ENCODE data around the gene EDNRA.

Gene EDNRA

GRCh38 chr4:147547314-147548056 lies 66.6 kb downstream of the EDNRA start:
- H3K9me3 Mint-ChIP-seq = peaks cover 9% of the 10 kb centered on the region
- H3K4me3 Mint-ChIP-seq = no peak overlapping the region
- H3K27me3 Mint-ChIP-seq = peaks cover 9% of the 10 kb centered on the region
- H3K36me3 Mint-ChIP-seq = peaks cover 3% of the 10 kb centered on the region
- H3K27ac Mint-ChIP-seq = no peak overlapping the region
- H3K4me1 Mint-ChIP-seq = no peaks in the 10 kb centered on the region

- Mint-ChIP-seq H3K9me3 (peaks cover 9% of the 10 kb centered on the region), H3K4me3 (no peak overlapping the region), H3K27ac (no peak overlapping the region), H3K27me3 (peaks cover 7% of the 10 kb centered on the region), H3K36me3 (peaks cover 3% of the 10 kb centered on the region), H3K4me1 (no peaks in the 10 kb centered on the region)
These were observed 67.4 kb downstream of the EDNRA start for GRCh38 chr4:147548256-147548655.

- peaks cover 3% of the 10 kb centered on the region for H3K36me3 Mint-ChIP-seq
- no peaks in the 10 kb centered on the region for H3K4me1 Mint-ChIP-seq
- H3K9me3 Mint-ChIP-seq = peaks cover 9% of the 10 kb centered on the region
- no peak overlapping the region for H3K27ac Mint-ChIP-seq
- H3K27me3 Mint-ChIP-seq = peaks cover 10% of the 10 kb centered on the region
- no peak overlapping the region for H3K4me3 Mint-ChIP-seq
These were observed 69.8 kb downstream of the EDNRA start for GRCh38 chr4:147550626-147551246.

DNA sequence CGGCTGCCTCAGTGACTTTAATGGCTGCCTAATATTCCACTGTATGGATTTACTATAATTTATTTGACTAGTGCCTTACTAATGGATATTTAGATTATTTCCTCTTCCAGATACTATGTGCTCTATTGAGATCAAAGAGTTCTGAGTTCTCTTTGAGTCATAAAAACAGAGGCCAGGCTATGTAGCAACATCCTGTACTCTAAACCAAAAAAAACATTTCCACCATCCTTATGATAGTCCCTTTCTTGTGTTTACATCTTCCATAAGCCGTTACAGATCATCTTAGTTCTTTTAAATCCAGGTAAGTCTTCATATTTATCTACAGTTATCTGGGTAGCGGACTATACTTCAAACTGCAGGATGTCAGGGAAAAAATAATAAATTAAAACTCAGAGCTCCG lies 79.7 kb downstream of the EDNRA start:
- Mint-ChIP-seq H3K27me3 (peaks cover 1% of the 10 kb centered on the region), H3K36me3 (no peaks in the 10 kb centered on the region), H3K9me3 (no peaks in the 10 kb centered on the region), H3K4me1 (no peaks in the 10 kb centered on the region), H3K27ac (no peak overlapping the region), H3K4me3 (no peak overlapping the region)

DNA sequence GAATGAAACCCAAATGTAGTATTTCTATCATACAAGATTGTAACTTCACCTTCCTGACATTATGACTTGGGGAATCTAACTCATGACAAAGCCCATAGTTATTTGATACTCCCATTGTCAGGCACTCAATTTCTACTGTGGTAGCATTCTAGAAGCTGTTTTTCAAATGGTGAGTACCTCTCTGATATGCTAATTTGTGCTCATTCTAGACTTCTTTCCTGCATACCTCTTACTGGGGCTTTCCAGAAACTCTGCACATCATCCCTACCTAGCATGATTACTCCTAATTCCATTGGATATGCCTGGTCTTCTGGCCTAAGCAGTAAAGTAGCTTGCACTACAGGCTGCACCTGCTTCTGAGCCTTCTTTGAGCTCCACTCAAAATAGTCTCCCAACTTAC lies 85.9 kb downstream of the EDNRA start:
- Mint-ChIP-seq H3K9me3 (no peaks in the 10 kb centered on the region), H3K36me3 (no peaks in the 10 kb centered on the region), H3K4me3 (no peak overlapping the region), H3K4me1 (no peaks in the 10 kb centered on the region), H3K27me3 (peaks cover 10% of the 10 kb centered on the region), H3K27ac (no peak overlapping the region)

GRCh38 chr4:147567276-147567675 lies 86.4 kb downstream of the EDNRA start:
- Mint-ChIP-seq H3K4me1 (no peaks in the 10 kb centered on the region), H3K4me3 (no peak overlapping the region), H3K27me3 (peaks cover 10% of the 10 kb centered on the region), H3K27ac (no peak overlapping the region), H3K36me3 (no peaks in the 10 kb centered on the region), H3K9me3 (no peaks in the 10 kb centered on the region)

- Mint-ChIP-seq H3K4me3 (no peak overlapping the region), H3K36me3 (no peaks in the 10 kb centered on the region), H3K27me3 (peaks cover 10% of the 10 kb centered on the region)
These were observed 89.7 kb downstream of the EDNRA start for GRCh38 chr4:147570616-147571015.

DNA sequence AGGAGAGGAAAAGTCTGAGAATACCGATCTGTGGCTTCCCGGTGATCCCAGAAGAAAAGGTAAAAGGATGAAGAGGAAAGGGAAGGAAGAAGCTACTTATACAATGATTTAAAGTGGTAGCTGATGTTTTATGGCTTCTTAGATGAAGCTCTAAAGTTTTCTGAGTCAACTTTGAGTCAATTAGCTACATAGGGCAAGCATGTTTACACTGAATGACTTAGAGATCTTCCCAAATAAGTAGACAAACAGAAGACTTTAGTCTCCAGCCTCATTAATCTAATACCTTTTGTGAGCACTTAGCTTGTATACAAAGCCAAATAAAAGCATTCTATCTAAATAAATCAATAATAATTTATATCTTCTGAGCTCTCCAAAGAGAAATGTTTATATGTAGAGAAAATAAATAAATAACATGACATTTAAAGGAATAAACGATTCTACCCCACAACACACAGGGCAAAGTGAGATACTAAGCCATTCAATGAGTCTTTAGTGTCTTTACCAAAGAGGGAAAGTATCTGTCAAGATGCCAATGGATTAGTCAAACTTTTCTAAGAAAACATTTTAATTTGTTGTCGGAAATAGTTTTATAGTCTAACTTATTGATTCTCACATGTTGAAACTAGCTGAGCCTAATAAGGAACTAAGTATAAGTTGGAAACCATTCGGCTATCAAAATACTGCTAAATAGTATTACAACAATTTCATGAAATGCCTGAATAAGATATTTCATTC lies 90.3 kb downstream of the EDNRA start:
- no peaks in the 10 kb centered on the region for H3K36me3 Mint-ChIP-seq
- no peaks in the 10 kb centered on the region for H3K9me3 Mint-ChIP-seq
- no peak overlapping the region for H3K27ac Mint-ChIP-seq
- H3K4me3 Mint-ChIP-seq = no peak overlapping the region
- H3K27me3 Mint-ChIP-seq = peaks cover 11% of the 10 kb centered on the region
- no peaks in the 10 kb centered on the region for H3K4me1 Mint-ChIP-seq

More at GRCh38 chr4:147570616-147571015, 89.7 kb downstream of the EDNRA start:
- Mint-ChIP-seq H3K9me3 (no peaks in the 10 kb centered on the region), H3K27ac (no peak overlapping the region), H3K4me1 (no peaks in the 10 kb centered on the region)

DNA sequence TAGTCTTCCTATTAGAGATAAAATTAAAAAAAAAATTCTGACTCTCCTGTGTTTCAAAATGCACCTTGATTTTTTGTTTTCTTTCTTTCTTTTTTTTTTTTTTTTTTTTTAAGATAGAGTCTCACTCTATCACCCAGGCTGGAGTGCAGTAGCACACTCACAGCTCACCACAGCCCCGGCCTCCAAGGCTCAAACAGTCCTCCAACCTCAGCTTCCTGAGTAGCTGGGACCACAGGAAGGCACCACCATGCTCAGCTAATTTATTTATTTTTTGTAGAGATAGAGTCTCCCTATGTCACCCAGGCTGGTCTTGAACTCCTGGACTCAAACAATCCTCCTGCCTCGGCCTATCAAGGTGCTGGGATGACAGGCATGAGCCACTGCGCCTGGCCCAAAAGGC lies 95.2 kb downstream of the EDNRA start:
- Mint-ChIP-seq H3K4me3 (no peak overlapping the region), H3K9me3 (peaks cover 4% of the 10 kb centered on the region), H3K27ac (no peak overlapping the region), H3K27me3 (peaks cover 2% of the 10 kb centered on the region), H3K36me3 (no peaks in the 10 kb centered on the region), H3K4me1 (no peaks in the 10 kb centered on the region)

DNA sequence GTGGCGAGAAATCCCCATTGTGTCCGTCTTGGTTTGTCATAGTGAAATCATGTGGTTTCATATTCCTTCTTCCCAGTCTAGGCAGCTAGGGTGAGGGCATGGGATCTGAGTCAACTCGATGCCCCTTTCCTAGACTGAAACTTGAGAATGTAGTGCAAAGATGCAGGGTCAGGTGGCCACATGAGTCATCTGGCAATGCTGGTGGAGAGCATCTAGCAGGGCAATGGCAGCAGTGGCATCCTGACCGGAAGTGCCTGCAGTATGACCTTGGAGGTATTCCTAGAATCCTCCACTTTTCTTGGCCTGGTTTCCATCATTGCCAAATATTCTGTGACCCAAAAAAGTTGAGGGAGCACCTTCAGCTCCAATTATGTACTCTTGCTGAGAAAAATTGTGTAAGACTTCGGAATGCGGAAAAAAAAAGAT lies 97.2 kb downstream of the EDNRA start:
- H3K9me3 Mint-ChIP-seq = peaks cover 7% of the 10 kb centered on the region
- no peaks in the 10 kb centered on the region for H3K36me3 Mint-ChIP-seq
- H3K4me1 Mint-ChIP-seq = no peaks in the 10 kb centered on the region
- H3K4me3 Mint-ChIP-seq = no peak overlapping the region
- no peak overlapping the region for H3K27ac Mint-ChIP-seq
- peaks cover 5% of the 10 kb centered on the region for H3K27me3 Mint-ChIP-seq

DNA sequence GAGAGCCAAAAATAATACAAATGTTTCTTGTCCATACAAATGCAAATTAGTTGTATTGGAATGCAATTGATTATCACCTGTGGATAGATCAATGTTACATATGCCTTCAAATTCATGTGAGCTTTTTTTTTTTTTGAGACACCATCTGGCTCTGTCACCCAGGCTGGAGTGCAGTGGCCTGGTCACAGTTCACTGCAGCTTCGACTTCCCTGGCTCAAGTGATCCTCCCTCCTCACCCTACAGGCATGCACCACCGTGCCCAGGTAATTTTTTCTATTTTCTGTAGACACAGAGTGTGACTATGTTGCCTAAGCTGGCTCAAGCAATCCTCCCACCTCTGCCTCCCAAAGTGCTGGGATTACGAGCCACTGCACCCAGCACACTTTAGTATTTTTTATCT lies 97.7 kb downstream of the EDNRA start:
- H3K4me1 Mint-ChIP-seq = no peaks in the 10 kb centered on the region
- H3K27ac Mint-ChIP-seq = no peak overlapping the region
- no peak overlapping the region for H3K4me3 Mint-ChIP-seq
- H3K9me3 Mint-ChIP-seq = peaks cover 8% of the 10 kb centered on the region
- no peaks in the 10 kb centered on the region for H3K36me3 Mint-ChIP-seq
- peaks cover 6% of the 10 kb centered on the region for H3K27me3 Mint-ChIP-seq

DNA sequence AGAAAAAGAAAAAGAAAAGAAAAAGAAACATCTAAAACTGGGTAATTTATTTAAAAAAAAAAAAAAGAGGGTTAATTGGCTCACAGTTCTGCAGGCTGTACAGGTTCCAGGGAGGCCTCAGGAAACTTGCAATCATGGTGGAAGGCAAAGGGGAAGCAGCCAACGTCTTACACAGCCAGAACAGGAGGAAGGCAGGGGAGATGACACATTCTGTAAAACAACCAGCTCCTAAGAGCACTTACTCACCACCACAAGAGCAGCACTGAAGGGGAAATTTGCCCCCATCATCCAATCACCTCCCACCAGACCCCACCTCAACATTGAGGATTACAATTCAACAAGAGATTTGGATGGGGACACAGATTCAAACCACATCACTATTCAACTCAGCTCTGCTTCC lies 99.5 kb downstream of the EDNRA start:
- no peaks in the 10 kb centered on the region for H3K4me1 Mint-ChIP-seq
- H3K27ac Mint-ChIP-seq = no peak overlapping the region
- peaks cover 13% of the 10 kb centered on the region for H3K9me3 Mint-ChIP-seq
- H3K4me3 Mint-ChIP-seq = no peak overlapping the region
- peaks cover 6% of the 10 kb centered on the region for H3K27me3 Mint-ChIP-seq
- peaks cover 1% of the 10 kb centered on the region for H3K36me3 Mint-ChIP-seq

- Mint-ChIP-seq H3K36me3 (peaks cover 3% of the 10 kb centered on the region), H3K9me3 (peaks cover 13% of the 10 kb centered on the region), H3K27ac (no peak overlapping the region), H3K4me3 (no peak overlapping the region), H3K27me3 (peaks cover 5% of the 10 kb centered on the region), H3K4me1 (no peaks in the 10 kb centered on the region)
These were observed 100.9 kb downstream of the EDNRA start for GRCh38 chr4:147581606-147582350.

- no peak overlapping the region for H3K27ac Mint-ChIP-seq
- no peak overlapping the region for H3K4me3 Mint-ChIP-seq
- H3K4me1 Mint-ChIP-seq = no peaks in the 10 kb centered on the region
- peaks cover 13% of the 10 kb centered on the region for H3K9me3 Mint-ChIP-seq
- peaks cover 3% of the 10 kb centered on the region for H3K36me3 Mint-ChIP-seq
- H3K27me3 Mint-ChIP-seq = peaks cover 5% of the 10 kb centered on the region
These were observed 101.6 kb downstream of the EDNRA start for GRCh38 chr4:147582386-147583060.

DNA sequence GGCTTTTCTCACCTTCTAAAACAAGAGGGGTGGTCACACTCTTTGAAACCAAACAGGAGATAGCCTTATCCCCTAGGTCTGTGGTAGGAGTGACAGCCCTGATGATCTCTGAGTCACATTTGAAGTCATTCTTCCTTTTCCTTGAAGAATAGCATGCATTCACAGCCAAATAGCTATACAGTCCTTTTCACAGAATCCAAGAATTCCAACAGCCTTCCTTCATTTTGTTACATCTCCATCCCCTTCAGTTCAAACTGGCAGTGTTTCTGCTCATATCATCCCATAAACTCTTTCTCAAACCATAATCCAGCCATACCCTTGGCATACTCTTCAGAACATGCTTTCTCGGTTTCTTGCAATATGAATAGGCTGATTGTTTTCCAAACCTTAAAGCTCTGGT lies 103.0 kb downstream of the EDNRA start:
- Mint-ChIP-seq H3K4me1 (no peaks in the 10 kb centered on the region), H3K9me3 (peaks cover 13% of the 10 kb centered on the region), H3K27ac (no peak overlapping the region), H3K27me3 (peaks cover 5% of the 10 kb centered on the region), H3K36me3 (peaks cover 3% of the 10 kb centered on the region), H3K4me3 (no peak overlapping the region)
